Measurements from ENCODE around the gene KIF16B. TPM values are rescaled to one million over a fixed set of nuclear protein-coding genes. Genes with fewer than 3 reads are reported as not detected.

Gene KIF16B
- total and polyA plus RNA-seq, 2 experiments from 2014 or later = 6.5 to 11.1 TPM

- ATAC-seq (no peak), DNase-seq (ENCODE audit: low spot score) (no peak)
- H3K27me3 ChIP-seq (ENCODE audit: insufficient read depth) = no peaks in the 10 kb centered on the region
- Mint-ChIP-seq H3K27me3 (ENCODE audit: insufficient read depth, low read depth, poor library complexity) (peaks cover 1% of the 10 kb centered on the region), H3K27ac (no peak overlapping the region), H3K4me1 (peaks cover 7% of the 10 kb centered on the region; the same call in 2 of the 3 replicates), H3K36me3 (ENCODE audit: low read depth) (peaks cover 7% of the 10 kb centered on the region; the same call in 2 of the 3 replicates), H3K9me3 (no peaks in the 10 kb centered on the region), H3K4me3 (no peak overlapping the region)
- H3F3A ChIP-seq (replicated peaks; ENCODE audit: low read depth) = no peaks in the 10 kb centered on the region
- no peaks in the 10 kb centered on the region for H3K79me2 ChIP-seq (replicated peaks; ENCODE audit: insufficient read depth)
- no peak for TF ChIP-seq EZH2 (IDR thresholded peaks at IDR 0.05; ENCODE audit: low read depth, unreplicated experiment)
- no peak for TF ChIP-seq CREB1 (CRISPR knock-in tag; IDR thresholded peaks at IDR 0.05; ENCODE audit: low read depth)
- TF ChIP-seq JUNB (IDR thresholded peaks at IDR 0.05; ENCODE audit: unreplicated experiment) = no peak
- no peak for TF ChIP-seq POLR2AphosphoS5 (IDR thresholded peaks at IDR 0.05; ENCODE audit: low read depth)
- no peak for TF ChIP-seq ZNF331 (CRISPR knock-in tag; IDR thresholded peaks at IDR 0.05; ENCODE audit: low read depth)
- no peak for TF ChIP-seq NANOG (IDR thresholded peaks at IDR 0.05; ENCODE audit: borderline replicate concordance)
- TF ChIP-seq ZNF462 (CRISPR knock-in tag; IDR thresholded peaks at IDR 0.05) = no peak
- TF ChIP-seq EZH2phosphoT487 (IDR thresholded peaks at IDR 0.05; ENCODE audit: unreplicated experiment) = no peak
- TF ChIP-seq, protein P1, sequence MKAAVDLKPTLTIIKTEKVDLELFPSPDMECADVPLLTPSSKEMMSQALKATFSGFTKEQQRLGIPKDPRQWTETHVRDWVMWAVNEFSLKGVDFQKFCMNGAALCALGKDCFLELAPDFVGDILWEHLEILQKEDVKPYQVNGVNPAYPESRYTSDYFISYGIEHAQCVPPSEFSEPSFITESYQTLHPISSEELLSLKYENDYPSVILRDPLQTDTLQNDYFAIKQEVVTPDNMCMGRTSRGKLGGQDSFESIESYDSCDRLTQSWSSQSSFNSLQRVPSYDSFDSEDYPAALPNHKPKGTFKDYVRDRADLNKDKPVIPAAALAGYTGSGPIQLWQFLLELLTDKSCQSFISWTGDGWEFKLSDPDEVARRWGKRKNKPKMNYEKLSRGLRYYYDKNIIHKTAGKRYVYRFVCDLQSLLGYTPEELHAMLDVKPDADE (IDR thresholded peaks at IDR 0.05) = no peak
- TF ChIP-seq, protein P2, sequence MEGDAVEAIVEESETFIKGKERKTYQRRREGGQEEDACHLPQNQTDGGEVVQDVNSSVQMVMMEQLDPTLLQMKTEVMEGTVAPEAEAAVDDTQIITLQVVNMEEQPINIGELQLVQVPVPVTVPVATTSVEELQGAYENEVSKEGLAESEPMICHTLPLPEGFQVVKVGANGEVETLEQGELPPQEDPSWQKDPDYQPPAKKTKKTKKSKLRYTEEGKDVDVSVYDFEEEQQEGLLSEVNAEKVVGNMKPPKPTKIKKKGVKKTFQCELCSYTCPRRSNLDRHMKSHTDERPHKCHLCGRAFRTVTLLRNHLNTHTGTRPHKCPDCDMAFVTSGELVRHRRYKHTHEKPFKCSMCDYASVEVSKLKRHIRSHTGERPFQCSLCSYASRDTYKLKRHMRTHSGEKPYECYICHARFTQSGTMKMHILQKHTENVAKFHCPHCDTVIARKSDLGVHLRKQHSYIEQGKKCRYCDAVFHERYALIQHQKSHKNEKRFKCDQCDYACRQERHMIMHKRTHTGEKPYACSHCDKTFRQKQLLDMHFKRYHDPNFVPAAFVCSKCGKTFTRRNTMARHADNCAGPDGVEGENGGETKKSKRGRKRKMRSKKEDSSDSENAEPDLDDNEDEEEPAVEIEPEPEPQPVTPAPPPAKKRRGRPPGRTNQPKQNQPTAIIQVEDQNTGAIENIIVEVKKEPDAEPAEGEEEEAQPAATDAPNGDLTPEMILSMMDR (conservative IDR thresholded peaks at IDR 0.05; ENCODE audit: low read depth in 2 of 2) = no peak
- TF ChIP-seq STAT1 (IDR thresholded peaks at IDR 0.05; ENCODE audit: unreplicated experiment) = no peak
- no peak for TF ChIP-seq REST (IDR thresholded peaks at IDR 0.05; ENCODE audit: unreplicated experiment)
- no peak overlapping the region for H3K27ac ChIP-seq (ENCODE audit: low read depth)
- H2AFZ ChIP-seq = no peak overlapping the region
- H3K36me3 ChIP-seq (ENCODE audit: insufficient read depth) = no peaks in the 10 kb centered on the region
- H4K20me1 ChIP-seq (replicated peaks; ENCODE audit: insufficient read depth) = no peaks in the 10 kb centered on the region; the same call in 1 of the 2 replicates
- no peak overlapping the region for H3K4me3 ChIP-seq
- H3K4me2 ChIP-seq = no peak overlapping the region
- H3K4me1 ChIP-seq (ENCODE audit: insufficient read depth) = no peaks in the 10 kb centered on the region
- H3K9me2 ChIP-seq (ENCODE audit: insufficient read depth) = no peaks in the 10 kb centered on the region
These were observed 203.8 kb downstream of the KIF16B start for GRCh38 chr20:16369441-16369840.

Measured in GM23338 (cell line).